A673 (cell line): ENCODE results near the gene USP48.

Experiments
- CTCF ChIP-seq: fragments of 300-800, 200-600 bp; sonication (generic); conservative IDR thresholded peaks from 2 replicates; pipeline ENCODE4 v1.5.1; 2017; ENCODE audit warnings: low read depth, mild to moderate bottlenecking, antibody characterized with exemption, low read length, moderate library complexity, mixed read lengths
- EZH2 ChIP-seq: fragments of 200-600 bp; sonication (generic); IDR thresholded peaks from 2 replicates; pipeline ENCODE4 v1.6.1; 2017; ENCODE audit warnings: borderline replicate concordance, low read depth, mild to moderate bottlenecking, mixed read lengths, antibody characterized with exemption, low read length; ENCODE audit not compliant: poor library complexity, severe bottlenecking

DNA sequence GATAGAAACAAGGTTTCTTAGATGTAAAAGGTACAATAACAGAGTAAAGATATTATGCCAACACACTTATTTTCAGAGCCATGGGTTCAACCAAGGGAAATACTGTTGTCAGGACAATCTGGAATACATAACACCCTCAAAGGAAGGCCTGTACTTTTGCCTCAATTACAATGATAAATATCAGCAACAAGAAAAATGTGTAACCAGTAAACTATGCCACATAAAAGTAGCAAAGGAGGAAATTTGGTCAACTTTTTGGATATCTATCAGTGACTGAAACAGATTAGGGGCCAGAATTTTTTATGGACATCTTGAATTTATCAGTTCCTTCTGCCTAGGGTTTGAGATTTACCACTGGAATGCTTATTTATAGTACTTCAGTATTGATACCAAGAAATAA lies 89.2 kb downstream of the USP48 start:
- TF ChIP-seq CTCF (no peak), EZH2 (no peak)
